GM10248 (cell line): ENCODE data around the gene PRPF6.

Experiments
- CTCF ChIA-PET: fragments of 300-600 bp; sonication (Branson Sonifier 250); formaldehyde crosslinking; extraction: SDS; loops from one replicate; lab custom pipeline; 2021; ENCODE audit warnings: antibody characterized with exemption; lab: Yijun Ruan, JAX
- POLR2A ChIA-PET: fragments of 350-650 bp; sonication (Branson Sonifier 250); formaldehyde crosslinking; extraction: SDS; loops from one replicate; lab custom pipeline; 2020; ENCODE audit warnings: antibody characterized with exemption; lab: Yijun Ruan, JAX
- DNase-seq: peaks from one replicate; pipeline ENCODE4 v3.0.0; 2012; ENCODE audit errors: extremely low spot score
- CTCF ChIP-seq: IDR thresholded peaks from 2 replicates; pipeline ENCODE4 v1.5.1; 2012; ENCODE audit warnings: mild to moderate bottlenecking, low read depth; ENCODE audit errors: extremely low read depth, missing control alignments, control extremely low read depth

PRPF6 gene

GRCh38 chr20:63951398-63952209 lies 29.3 kb upstream of the PRPF6 start:
- ChIA-PET POLR2A (interaction anchor here (0.5 kb wide), 1 partner anchor 52 kb away, joined by 5 read pairs; no protein-coding TSS in a partner anchor), CTCF (interaction anchor here (1.6 to 2.3 kb wide), 4 partner anchors 22 to 414 kb away, joined by 5 to 10 read pairs (median 6); partner anchors contain the start of genes PRPF6 and PTK6)
- no peak for TF ChIP-seq CTCF
- DNase-seq, result no peak

GRCh38 chr20:63952210-63952535 lies 28.8 kb upstream of the PRPF6 start:
- DNase-seq, result no peak
- ChIA-PET POLR2A (no interaction called here), CTCF (interaction anchor here (1.6 to 2.3 kb wide), 4 partner anchors 22 to 414 kb away, joined by 5 to 10 read pairs (median 6); partner anchors contain the start of genes PRPF6 and PTK6)
- TF ChIP-seq CTCF, result no peak

- no peak for TF ChIP-seq CTCF
- no peak for DNase-seq
- ChIA-PET POLR2A (no interaction called here), CTCF (interaction anchor here (1.6 to 2.3 kb wide), 4 partner anchors 20 to 415 kb away, joined by 3 to 10 read pairs (median 6); partner anchors contain the start of genes PRPF6 and PTK6)
Measured at GRCh38 chr20:63952769-63953168, 28.2 kb upstream of the PRPF6 start.

GRCh38 chr20:63953764-63954429 lies 27.0 kb upstream of the PRPF6 start:
- CTCF ChIA-PET, result interaction anchor here (1.1 to 1.6 kb wide), 2 partner anchors 19 to 72 kb away, joined by 3 read pairs; no protein-coding TSS in a partner anchor
- DNase-seq, result no peak
- POLR2A ChIA-PET, result interaction anchor here (1.0 kb wide), 1 partner anchor 89 kb away, joined by 3 read pairs; the partner anchor contains the start of gene TPD52L2
- no peak for TF ChIP-seq CTCF

GRCh38 chr20:63955281-63955826 lies 25.6 kb upstream of the PRPF6 start:
- TF ChIP-seq CTCF, result peak; percentile 68
- ChIA-PET POLR2A (no interaction called here), CTCF (interaction anchor here (0.7 to 1.1 kb wide), 2 partner anchors 74 to 102 kb away, joined by 3 to 4 read pairs; no protein-coding TSS in a partner anchor)
- DNase-seq, result peak; percentile 68
